Prostate gland (tissue), 2 donors: ENCODE results near the gene DCUN1D1. TPM values are rescaled to one million over a fixed set of nuclear protein-coding genes. Genes with fewer than 3 reads are reported as not detected.

Experiments used
- DNase-seq: peaks from one replicate; pipeline ENCODE4 v3.0.0-alpha.2; 2019; ENCODE audit warnings: low spot score
- H3K27ac ChIP-seq, 2 donors: fragments of 200-600 bp; sonication (generic); 2 replicates each; pipeline ENCODE4 v1.5.1; 2017 to 2019
- H3K27me3 ChIP-seq: fragments of 200-600 bp; sonication (generic); replicated peaks from 2 replicates; pipeline ENCODE4 v1.5.1; 2019; ENCODE audit not compliant: insufficient read depth
- H3K36me3 ChIP-seq, 2 donors: fragments of 200-600 bp; sonication (generic); 1 replicate in 1 of 2; 2 replicates in 1 of 2; pipeline versions ENCODE4 v1.5.1 to v1.8.1; 2017 to 2019
- H3K4me1 ChIP-seq: fragments of 200-600 bp; sonication (generic); replicated peaks from 2 replicates; pipeline ENCODE4 v1.5.1; 2019
- H3K4me3 ChIP-seq, 2 donors: fragments of 200-600 bp; sonication (generic); 2 replicates each; pipeline ENCODE4 v1.5.1; 2017 to 2019
- H3K9me3 ChIP-seq: fragments of 200-600 bp; sonication (generic); 2 replicates; pipeline ENCODE4 v1.5.1; 2017
- POLR2A ChIP-seq: fragments of 450-650 bp; IDR thresholded peaks from one replicate; pipeline ENCODE4 v1.6.1; 2016; ENCODE audit warnings: antibody characterized with exemption, mild to moderate bottlenecking
- POLR2AphosphoS5 ChIP-seq: sonication (generic); formaldehyde crosslinking; IDR thresholded peaks from one replicate; pipeline ENCODE4 v1.6.1; 2017; ENCODE audit warnings: antibody characterized with exemption
- WGBS: methylation state at CpG from one replicate; pipeline ENCODE4 v1.1.5; 2018; 5-methylcytosine and 5-hydroxymethylcytosine counted together
- intact Hi-C: fragments of 100-400 bp; cut with DNase I; formaldehyde crosslinking; loops from one replicate; pipeline ENCODE4 v1.14.2; 2022
- total RNA-seq, 2 donors: library from RNA; depleted of rRNA; stranded (reverse); fragments of >200 nt; gene quantifications; one replicate each; pipeline ENCODE4 v1.1.0, GENCODE V29; 2016
- TF ChIP-seq, protein P1 (sequence below), 4 experiments: fragments of 200-600 bp in 2 of 4; fragments of 450-650 bp in 2 of 4; sonication (generic) in 2 of 4; IDR thresholded peaks; 1 replicate in 3 of 4; 2 replicates in 1 of 4; pipeline ENCODE4 v1.5.1; 2016 to 2019; ENCODE audit warnings: antibody characterized with exemption in 4 of 4, mild to moderate bottlenecking in 2 of 4, moderate library complexity in 2 of 4

The DCUN1D1 gene
- total RNA-seq, result 10 to 100 TPM; 25.5 to 25.6 TPM

DNA sequence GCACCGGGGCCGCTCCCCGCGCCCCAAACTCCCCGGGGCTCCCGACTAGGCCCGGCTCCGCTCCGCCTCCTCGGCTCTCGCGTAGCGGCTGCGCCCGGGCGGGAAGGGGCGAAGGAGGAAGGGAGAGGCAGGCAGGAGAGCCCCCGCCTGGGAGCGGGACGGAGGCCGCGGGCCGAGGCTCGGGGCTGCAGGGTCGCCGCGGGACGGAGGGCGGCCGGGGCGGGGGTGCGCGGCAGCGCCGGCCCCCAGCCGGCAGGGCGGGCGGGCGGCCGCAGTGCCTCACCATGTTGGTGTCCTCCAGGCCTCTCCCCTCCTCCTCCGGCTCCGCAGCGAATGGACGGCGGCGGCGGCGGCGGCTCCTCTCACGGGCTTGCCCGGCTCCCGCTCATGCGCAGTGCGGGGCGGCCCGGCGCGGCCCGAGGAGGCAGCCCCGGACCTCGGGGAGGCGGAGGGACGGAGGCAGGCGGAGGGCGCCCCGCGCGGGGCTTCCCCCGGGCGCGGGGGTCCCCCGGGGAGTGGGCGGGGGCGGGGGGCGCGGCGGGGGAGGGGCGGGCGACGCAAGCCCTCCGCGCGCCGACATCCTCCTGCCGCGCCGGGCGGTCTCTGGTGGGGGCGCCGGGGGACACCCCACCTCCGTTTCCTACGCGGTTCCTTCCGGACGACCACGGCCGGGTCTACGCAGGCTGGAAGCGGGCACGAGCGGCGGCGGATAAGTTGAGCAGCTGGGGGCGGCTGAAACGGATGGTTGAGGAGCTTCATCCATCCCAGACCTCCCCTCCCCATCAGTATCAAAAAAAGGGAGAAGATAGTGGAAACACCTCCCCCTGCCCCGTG, at the start of gene DCUN1D1:
Gene DCUN1D1 (minus strand): TSS at position 335 of the 834 bp plus-strand sequence. CDS start 49 bp downstream, at position 286.
- peak; percentile 83 for DNase-seq
- H3K4me1 ChIP-seq, result no peaks in the 10 kb centered on the region
- intact Hi-C loops, result loop anchor here (10.0 kb wide), 1 partner anchor 114 kb away; the partner anchor contains the start of gene MCCC1
- H3K9me3 ChIP-seq, result no peaks in the 10 kb centered on the region
- H3K36me3 ChIP-seq, result no peaks in the 10 kb centered on the region
- H3K27me3 ChIP-seq, result no peaks in the 10 kb centered on the region
- under 1% methylated on average over 45 of the region's 106 CpGs for WGBS
- peak; percentile 61 for TF ChIP-seq POLR2A
- TF ChIP-seq, protein P1, sequence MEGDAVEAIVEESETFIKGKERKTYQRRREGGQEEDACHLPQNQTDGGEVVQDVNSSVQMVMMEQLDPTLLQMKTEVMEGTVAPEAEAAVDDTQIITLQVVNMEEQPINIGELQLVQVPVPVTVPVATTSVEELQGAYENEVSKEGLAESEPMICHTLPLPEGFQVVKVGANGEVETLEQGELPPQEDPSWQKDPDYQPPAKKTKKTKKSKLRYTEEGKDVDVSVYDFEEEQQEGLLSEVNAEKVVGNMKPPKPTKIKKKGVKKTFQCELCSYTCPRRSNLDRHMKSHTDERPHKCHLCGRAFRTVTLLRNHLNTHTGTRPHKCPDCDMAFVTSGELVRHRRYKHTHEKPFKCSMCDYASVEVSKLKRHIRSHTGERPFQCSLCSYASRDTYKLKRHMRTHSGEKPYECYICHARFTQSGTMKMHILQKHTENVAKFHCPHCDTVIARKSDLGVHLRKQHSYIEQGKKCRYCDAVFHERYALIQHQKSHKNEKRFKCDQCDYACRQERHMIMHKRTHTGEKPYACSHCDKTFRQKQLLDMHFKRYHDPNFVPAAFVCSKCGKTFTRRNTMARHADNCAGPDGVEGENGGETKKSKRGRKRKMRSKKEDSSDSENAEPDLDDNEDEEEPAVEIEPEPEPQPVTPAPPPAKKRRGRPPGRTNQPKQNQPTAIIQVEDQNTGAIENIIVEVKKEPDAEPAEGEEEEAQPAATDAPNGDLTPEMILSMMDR (IDR thresholded peaks at IDR 0.05), result no peak
- TF ChIP-seq POLR2AphosphoS5, result peak; percentile 10
- peak within 1 kb of the TSS; percentile 86 for H3K27ac ChIP-seq
- H3K4me3 ChIP-seq, result peak within 1 kb of the TSS; percentile 93 to 96

DNA sequence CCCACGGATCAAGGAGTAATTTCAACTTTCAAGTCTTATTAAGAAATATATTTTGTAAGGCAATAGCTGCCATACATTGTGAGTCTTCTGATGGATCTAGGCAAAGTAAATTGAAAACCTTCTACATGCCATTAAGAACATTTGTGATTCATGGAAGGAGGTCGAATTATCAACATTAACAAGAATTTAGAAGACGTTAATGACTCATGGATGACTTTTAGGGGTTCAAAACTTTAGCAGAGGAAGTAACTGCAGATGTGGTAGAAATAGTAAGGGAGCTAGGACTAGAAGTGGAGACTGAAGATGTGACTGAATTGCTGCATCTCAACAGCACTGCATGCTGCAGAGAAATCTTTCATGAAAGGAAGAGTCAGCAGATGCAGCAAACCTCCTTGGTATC, 48.1 kb upstream of the DCUN1D1 start:
- WGBS, result 75% methylated on average over 3 of the region's 3 CpGs
- TF ChIP-seq POLR2AphosphoS5 (no peak), POLR2A (no peak)
- TF ChIP-seq, protein P1 (IDR thresholded peaks at IDR 0.05), result no peak
- Histone ChIP-seq H3K9me3 (no peaks in the 10 kb centered on the region), H3K36me3 (no peaks in the 10 kb centered on the region), H3K4me3 (no peak overlapping the region), H3K27ac (no peak overlapping the region), H3K4me1 (no peaks in the 10 kb centered on the region), H3K27me3 (no peaks in the 10 kb centered on the region)
- no peak for DNase-seq
- intact Hi-C loops, result no loop called here

DNA sequence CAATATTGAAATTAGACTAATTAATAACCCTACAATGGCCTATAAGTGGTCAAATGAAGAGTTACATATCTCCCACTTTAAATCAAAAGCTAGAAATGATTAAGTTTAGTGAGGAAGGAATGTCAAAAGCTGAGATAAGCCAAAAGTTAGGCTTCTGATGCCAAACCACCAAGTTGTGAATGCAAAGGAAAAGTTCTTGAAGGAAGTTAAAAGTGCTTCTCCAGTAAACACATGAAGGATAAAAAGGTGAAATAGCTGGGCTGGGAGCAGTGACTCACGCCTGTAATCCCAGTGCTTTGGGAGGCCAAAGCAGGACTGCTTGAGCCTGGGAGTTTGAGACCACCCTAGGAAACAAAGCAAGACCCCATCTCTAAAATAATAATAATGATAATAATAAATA, 46.9 kb upstream of the DCUN1D1 start:
- 96% methylated on average over 1 of the region's 1 CpG for WGBS
- intact Hi-C loops, result no loop called here
- no peak overlapping the region for H3K4me3 ChIP-seq
- H3K27ac ChIP-seq, result no peak overlapping the region
- H3K27me3 ChIP-seq, result no peaks in the 10 kb centered on the region
- no peak for DNase-seq
- H3K9me3 ChIP-seq, result no peaks in the 10 kb centered on the region
- no peaks in the 10 kb centered on the region for H3K36me3 ChIP-seq
- H3K4me1 ChIP-seq, result no peaks in the 10 kb centered on the region
- TF ChIP-seq POLR2A, result no peak
- TF ChIP-seq, protein P1 (IDR thresholded peaks at IDR 0.05), result no peak
- TF ChIP-seq POLR2AphosphoS5, result no peak

DNA sequence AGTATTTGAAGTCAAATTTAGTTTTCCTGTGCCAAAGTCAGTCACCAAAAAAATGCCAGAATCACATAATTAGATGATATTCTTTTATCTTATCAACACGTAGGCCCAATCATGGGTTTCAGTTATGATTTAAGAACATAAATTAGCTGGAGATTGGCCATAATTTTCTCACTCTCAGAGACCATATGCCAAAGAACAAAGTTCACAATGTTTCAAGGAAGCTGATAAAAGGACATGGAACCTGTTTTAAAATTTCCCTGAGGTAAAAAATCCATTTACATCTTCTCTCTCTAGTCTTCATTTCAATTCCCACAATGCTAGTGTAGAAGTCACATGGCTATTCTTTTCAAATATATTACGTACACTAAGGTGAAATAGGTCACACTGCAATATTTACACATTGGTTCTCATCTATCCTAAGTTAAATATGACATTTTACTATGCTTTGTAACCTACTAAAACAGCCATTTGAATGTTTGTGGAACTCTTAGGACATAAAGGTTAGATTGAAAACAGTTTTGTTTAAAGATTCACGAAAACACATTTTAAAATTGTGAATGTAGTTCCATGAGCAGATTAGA, 42.7 kb upstream of the DCUN1D1 start:
- H3K36me3 ChIP-seq, result no peaks in the 10 kb centered on the region
- WGBS, result 87% methylated on average over 3 of the region's 3 CpGs

More for the DNA sequence above, 42.7 kb upstream of the DCUN1D1 start:
- DNase-seq, result no peak
- H3K4me1 ChIP-seq, result no peaks in the 10 kb centered on the region
- H3K27ac ChIP-seq, result no peak overlapping the region
- H3K4me3 ChIP-seq, result no peak overlapping the region
- H3K9me3 ChIP-seq, result no peaks in the 10 kb centered on the region
- intact Hi-C loops, result no loop called here
- TF ChIP-seq POLR2AphosphoS5 (no peak), POLR2A (no peak)
- TF ChIP-seq, protein P1 (IDR thresholded peaks at IDR 0.05), result no peak
- no peaks in the 10 kb centered on the region for H3K27me3 ChIP-seq
